ENCODE results near the gene RAP1GDS1. TPM values are rescaled to one million over a fixed set of nuclear protein-coding genes. Genes with fewer than 3 reads are reported as not detected.
A peak's percentile ranks its signal among the peaks of the same experiment; 100 is the strongest.

Gene RAP1GDS1
- total RNA-seq, 1 donor from 2014 or later: 64.5 TPM

DNA sequence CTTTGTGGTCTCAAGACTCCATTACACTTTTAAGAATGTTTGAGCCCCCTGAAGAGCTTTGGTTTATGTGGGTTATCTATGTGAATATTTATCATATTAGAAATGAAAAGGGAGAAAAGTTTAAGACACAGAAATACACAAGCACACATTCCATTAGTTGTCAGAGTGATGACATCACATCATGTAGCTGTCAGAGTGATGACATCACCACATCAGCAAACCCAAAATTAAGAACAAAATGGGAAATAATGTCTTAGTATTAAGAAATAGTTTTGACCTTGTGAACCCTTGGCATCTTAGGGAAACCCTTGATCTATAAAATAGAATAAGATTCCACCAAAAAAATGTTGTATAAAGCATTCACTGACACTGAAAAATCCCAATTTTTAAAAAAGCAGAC lies 201.3 kb downstream of the RAP1GDS1 start:
- Mint-ChIP-seq H3K27me3 (ENCODE audit: low read depth, unreplicated experiment) (no peaks in the 10 kb centered on the region), H3K4me1 (ENCODE audit: low read depth, unreplicated experiment) (peaks cover 7% of the 10 kb centered on the region), H3K36me3 (ENCODE audit: low read depth, unreplicated experiment) (peaks cover 5% of the 10 kb centered on the region), H3K4me3 (ENCODE audit: unreplicated experiment) (no peak overlapping the region), H3K9me3 (ENCODE audit: unreplicated experiment) (peaks cover 10% of the 10 kb centered on the region), H3K27ac (ENCODE audit: unreplicated experiment) (no peak overlapping the region)
- H2AFZ ChIP-seq (ENCODE audit: low read depth, low read length): no peak overlapping the region
- no peaks in the 10 kb centered on the region for H3K36me3 ChIP-seq (ENCODE audit: insufficient read depth, low read length)
- FAIRE-seq (no peak), DNase-seq (ENCODE audit: low read depth) (no peak)
- peaks cover 8% of the 10 kb centered on the region for H3K4me1 ChIP-seq (ENCODE audit: insufficient read depth, low read length)
- TF ChIP-seq, protein P1, sequence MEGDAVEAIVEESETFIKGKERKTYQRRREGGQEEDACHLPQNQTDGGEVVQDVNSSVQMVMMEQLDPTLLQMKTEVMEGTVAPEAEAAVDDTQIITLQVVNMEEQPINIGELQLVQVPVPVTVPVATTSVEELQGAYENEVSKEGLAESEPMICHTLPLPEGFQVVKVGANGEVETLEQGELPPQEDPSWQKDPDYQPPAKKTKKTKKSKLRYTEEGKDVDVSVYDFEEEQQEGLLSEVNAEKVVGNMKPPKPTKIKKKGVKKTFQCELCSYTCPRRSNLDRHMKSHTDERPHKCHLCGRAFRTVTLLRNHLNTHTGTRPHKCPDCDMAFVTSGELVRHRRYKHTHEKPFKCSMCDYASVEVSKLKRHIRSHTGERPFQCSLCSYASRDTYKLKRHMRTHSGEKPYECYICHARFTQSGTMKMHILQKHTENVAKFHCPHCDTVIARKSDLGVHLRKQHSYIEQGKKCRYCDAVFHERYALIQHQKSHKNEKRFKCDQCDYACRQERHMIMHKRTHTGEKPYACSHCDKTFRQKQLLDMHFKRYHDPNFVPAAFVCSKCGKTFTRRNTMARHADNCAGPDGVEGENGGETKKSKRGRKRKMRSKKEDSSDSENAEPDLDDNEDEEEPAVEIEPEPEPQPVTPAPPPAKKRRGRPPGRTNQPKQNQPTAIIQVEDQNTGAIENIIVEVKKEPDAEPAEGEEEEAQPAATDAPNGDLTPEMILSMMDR (IDR thresholded peaks at IDR 0.05; ENCODE audit: insufficient read depth, low read depth, low read length): no peak
- TF ChIP-seq EZH2 (IDR thresholded peaks at IDR 0.05; ENCODE audit: insufficient read depth, low read length): no peak
- no peak overlapping the region for H3K27ac ChIP-seq (ENCODE audit: low read depth, low read length)
- H3K9me3 ChIP-seq (ENCODE audit: insufficient read depth, low read depth, low read length): no peaks in the 10 kb centered on the region
- H4K20me1 ChIP-seq (ENCODE audit: insufficient read depth, low read length): no peaks in the 10 kb centered on the region
- no peak overlapping the region for H3K4me2 ChIP-seq (ENCODE audit: low read length)
- no peak overlapping the region for H3K4me3 ChIP-seq (ENCODE audit: insufficient read depth, low read depth, low read length)
- no peaks in the 10 kb centered on the region for H3K27me3 ChIP-seq (ENCODE audit: insufficient read depth, low read length)
- H3K9ac ChIP-seq (ENCODE audit: low read length): no peak overlapping the region
- no peaks in the 10 kb centered on the region for H3K79me2 ChIP-seq (ENCODE audit: insufficient read depth, low read length)

DNA sequence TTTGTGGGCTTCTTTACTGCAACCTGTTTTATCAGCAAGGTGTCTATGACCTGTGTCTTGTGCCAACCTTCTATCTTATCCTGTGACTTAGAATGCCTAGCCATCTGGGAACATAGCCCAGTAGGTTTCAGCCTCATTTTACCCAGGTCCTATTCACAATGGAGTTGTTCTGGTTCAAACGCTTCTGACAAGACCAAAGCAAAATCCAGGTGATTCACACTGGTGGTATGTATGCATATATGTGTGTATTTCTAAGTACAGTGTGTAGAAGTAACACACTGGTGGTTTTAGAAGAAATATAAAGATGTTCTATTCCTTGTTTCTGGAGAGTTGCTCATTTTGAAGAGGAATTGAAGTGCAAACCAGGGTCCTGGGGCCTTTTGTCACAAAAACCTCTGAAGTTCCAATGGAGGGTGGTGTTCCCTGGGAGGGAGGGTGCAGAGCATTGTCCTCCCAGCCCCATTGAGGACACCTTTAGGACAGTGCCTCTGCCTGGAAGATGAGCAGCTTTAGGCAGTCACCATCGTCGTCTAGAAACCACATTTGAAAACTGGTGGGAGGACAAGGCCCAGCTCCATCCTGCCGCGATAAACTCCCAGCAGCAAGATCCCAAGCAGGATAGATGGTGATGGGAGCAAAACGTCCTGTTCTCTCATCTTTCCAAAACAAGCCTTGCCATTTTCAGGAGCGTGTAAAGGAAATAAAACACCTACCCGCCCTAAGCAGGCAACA lies 205.8 kb downstream of the RAP1GDS1 start:
- H4K20me1 ChIP-seq (ENCODE audit: insufficient read depth, low read length): no peaks in the 10 kb centered on the region
- TF ChIP-seq EZH2 (IDR thresholded peaks at IDR 0.05; ENCODE audit: insufficient read depth, low read length): no peak
- TF ChIP-seq, protein P1 (IDR thresholded peaks at IDR 0.05; ENCODE audit: insufficient read depth, low read depth, low read length): no peak
- H3K9ac ChIP-seq (ENCODE audit: low read length): peak overlapping the region; percentile 56
- DNase-seq (ENCODE audit: low read depth) (peak; percentile 59), FAIRE-seq (no peak)
- no peaks in the 10 kb centered on the region for H3K79me2 ChIP-seq (ENCODE audit: insufficient read depth, low read length)
- no peak overlapping the region for H3K4me3 ChIP-seq (ENCODE audit: insufficient read depth, low read depth, low read length)
- Mint-ChIP-seq H3K27me3 (ENCODE audit: low read depth, unreplicated experiment) (no peaks in the 10 kb centered on the region), H3K4me1 (ENCODE audit: low read depth, unreplicated experiment) (peaks cover 37% of the 10 kb centered on the region), H3K9me3 (ENCODE audit: unreplicated experiment) (peaks cover under 1% of the 10 kb centered on the region), H3K27ac (ENCODE audit: unreplicated experiment) (no peak overlapping the region), H3K36me3 (ENCODE audit: low read depth, unreplicated experiment) (peaks cover 7% of the 10 kb centered on the region), H3K4me3 (ENCODE audit: unreplicated experiment) (no peak overlapping the region)
- no peaks in the 10 kb centered on the region for H3K27me3 ChIP-seq (ENCODE audit: insufficient read depth, low read length)
- no peaks in the 10 kb centered on the region for H3K9me3 ChIP-seq (ENCODE audit: insufficient read depth, low read depth, low read length)
- H2AFZ ChIP-seq (ENCODE audit: low read depth, low read length): no peak overlapping the region
- H3K4me2 ChIP-seq (ENCODE audit: low read length): peak overlapping the region; percentile 80
- H3K27ac ChIP-seq (ENCODE audit: low read depth, low read length): peak overlapping the region; percentile 67
- H3K36me3 ChIP-seq (ENCODE audit: insufficient read depth, low read length): peaks cover 14% of the 10 kb centered on the region
- H3K4me1 ChIP-seq (ENCODE audit: insufficient read depth, low read length): peaks cover 43% of the 10 kb centered on the region

DNA sequence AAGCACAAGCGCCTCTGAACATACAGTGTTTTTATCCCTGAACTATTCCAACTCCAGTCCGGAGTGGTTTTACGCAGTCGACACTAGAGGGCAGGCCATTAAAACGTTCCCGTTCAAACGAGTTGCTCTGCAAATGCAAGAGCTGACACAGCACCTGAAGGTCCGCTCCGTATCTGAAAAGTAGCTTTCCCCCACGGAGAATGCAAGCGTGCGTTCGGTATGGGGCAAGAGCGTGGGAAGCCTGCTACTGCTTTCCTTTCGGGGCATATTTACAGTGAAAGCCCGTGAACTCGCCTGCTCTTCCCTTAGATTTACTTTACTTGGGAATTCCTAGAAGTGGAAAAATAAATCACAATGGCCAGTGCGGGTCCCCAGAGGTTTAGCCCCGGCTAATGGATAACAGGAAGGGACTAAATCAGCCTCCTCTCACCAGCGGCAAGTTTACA lies 206.5 kb downstream of the RAP1GDS1 start:
- Histone ChIP-seq H3K4me1 (ENCODE audit: insufficient read depth, low read length) (peaks cover 43% of the 10 kb centered on the region), H3K4me2 (ENCODE audit: low read length) (peak overlapping the region; percentile 80), H3K9me3 (ENCODE audit: insufficient read depth, low read depth, low read length) (no peaks in the 10 kb centered on the region), H3K27me3 (ENCODE audit: insufficient read depth, low read length) (no peaks in the 10 kb centered on the region), H3K27ac (ENCODE audit: low read depth, low read length) (peak overlapping the region; percentile 67), H3K4me3 (ENCODE audit: insufficient read depth, low read depth, low read length) (peak overlapping the region; percentile 42), H4K20me1 (ENCODE audit: insufficient read depth, low read length) (no peaks in the 10 kb centered on the region), H2AFZ (ENCODE audit: low read depth, low read length) (no peak overlapping the region), H3K36me3 (ENCODE audit: insufficient read depth, low read length) (peaks cover 17% of the 10 kb centered on the region), H3K9ac (ENCODE audit: low read length) (peak overlapping the region; percentile 56), H3K79me2 (ENCODE audit: insufficient read depth, low read length) (no peaks in the 10 kb centered on the region)
- Mint-ChIP-seq H3K27ac (ENCODE audit: unreplicated experiment) (peak overlapping the region; percentile 96), H3K4me1 (ENCODE audit: low read depth, unreplicated experiment) (peaks cover 40% of the 10 kb centered on the region), H3K9me3 (ENCODE audit: unreplicated experiment) (no peaks in the 10 kb centered on the region), H3K4me3 (ENCODE audit: unreplicated experiment) (peak overlapping the region; percentile 41), H3K27me3 (ENCODE audit: low read depth, unreplicated experiment) (no peaks in the 10 kb centered on the region), H3K36me3 (ENCODE audit: low read depth, unreplicated experiment) (peaks cover 11% of the 10 kb centered on the region)
- TF ChIP-seq, protein P1 (IDR thresholded peaks at IDR 0.05; ENCODE audit: insufficient read depth, low read depth, low read length): peak; percentile 92
- no peak for TF ChIP-seq EZH2 (IDR thresholded peaks at IDR 0.05; ENCODE audit: insufficient read depth, low read length)
- DNase-seq (ENCODE audit: low read depth) (peak; percentile 86), FAIRE-seq (peak; percentile 85)

Measured in astrocyte (in vitro differentiated cells and primary cell).